GM19240 (cell line): ENCODE results near the gene LRRTM4.

Experiments used
- DNase-seq: peaks from one replicate; pipeline ENCODE4 v3.0.0; 2011; ENCODE audit warnings: low spot score; ENCODE audit not compliant: insufficient read length

The LRRTM4 gene

GRCh38 chr2:77001895-77002294 lies 520.3 kb downstream of the LRRTM4 start:
- DNase-seq = no peak

- no peak for DNase-seq
Observed at GRCh38 chr2:76998704-76999103, 523.5 kb downstream of the LRRTM4 start.

- no peak for DNase-seq
Observed at GRCh38 chr2:76998152-76998551, 524.0 kb downstream of the LRRTM4 start.

- no peak for DNase-seq
Observed at GRCh38 chr2:76997296-76997695, 524.9 kb downstream of the LRRTM4 start.

GRCh38 chr2:76985387-76986136 lies 536.6 kb downstream of the LRRTM4 start:
- DNase-seq = no peak

- DNase-seq = no peak
Observed at GRCh38 chr2:76984359-76984758, 537.8 kb downstream of the LRRTM4 start.

- no peak for DNase-seq
Observed at GRCh38 chr2:76980067-76980787, 541.9 kb downstream of the LRRTM4 start.

- DNase-seq = no peak
Observed at GRCh38 chr2:76977846-76978727, 544.1 kb downstream of the LRRTM4 start.

GRCh38 chr2:76975752-76976151 lies 546.4 kb downstream of the LRRTM4 start:
- no peak for DNase-seq

GRCh38 chr2:76973610-76974009 lies 548.6 kb downstream of the LRRTM4 start:
- DNase-seq = no peak

- DNase-seq = no peak
Observed at GRCh38 chr2:76965772-76966171, 556.4 kb downstream of the LRRTM4 start.

- DNase-seq = no peak
Observed at GRCh38 chr2:76958749-76959148, 563.4 kb downstream of the LRRTM4 start.

- DNase-seq = no peak
Observed at GRCh38 chr2:76953733-76954347, 568.3 kb downstream of the LRRTM4 start.

GRCh38 chr2:76946631-76947145 lies 575.5 kb downstream of the LRRTM4 start:
- no peak for DNase-seq

GRCh38 chr2:76940559-76940958 lies 581.6 kb downstream of the LRRTM4 start:
- DNase-seq = no peak

GRCh38 chr2:76938153-76938552 lies 584.0 kb downstream of the LRRTM4 start:
- no peak for DNase-seq

GRCh38 chr2:76932550-76932949 lies 589.6 kb downstream of the LRRTM4 start:
- DNase-seq = no peak

GRCh38 chr2:76930056-76930744 lies 592.0 kb downstream of the LRRTM4 start:
- DNase-seq = no peak

- DNase-seq = no peak
Observed at GRCh38 chr2:76928026-76928425, 594.1 kb downstream of the LRRTM4 start.

GRCh38 chr2:76921006-76921405 lies 601.2 kb downstream of the LRRTM4 start:
- no peak for DNase-seq

GRCh38 chr2:76895469-76895868 lies 626.7 kb downstream of the LRRTM4 start:
- DNase-seq = no peak
